ENCODE measurements around the gene CFAP157.

The CFAP157 gene

GRCh38 chr9:127680846-127681245 lies 25.9 kb upstream of the CFAP157 start:
- Histone ChIP-seq H3K36me3 (ENCODE audit: control insufficient read depth, insufficient read depth, low read length) (peaks cover 16% of the 10 kb centered on the region), H3K27me3 (ENCODE audit: control insufficient read depth, insufficient read depth, low read length) (no peaks in the 10 kb centered on the region), H3K4me3 (ENCODE audit: low read length) (no peak overlapping the region), H3K27ac (ENCODE audit: low read depth, low read length) (no peak overlapping the region), H3K4me1 (ENCODE audit: control insufficient read depth, insufficient read depth, low read length) (no peaks in the 10 kb centered on the region), H3K9ac (ENCODE audit: low read length) (no peak overlapping the region)

GRCh38 chr9:127682351-127683136 lies 24.2 kb upstream of the CFAP157 start:
- Histone ChIP-seq H3K27me3 (ENCODE audit: control insufficient read depth, insufficient read depth, low read length) (no peaks in the 10 kb centered on the region), H3K36me3 (ENCODE audit: control insufficient read depth, insufficient read depth, low read length) (peaks cover 12% of the 10 kb centered on the region), H3K4me1 (ENCODE audit: control insufficient read depth, insufficient read depth, low read length) (no peaks in the 10 kb centered on the region), H3K27ac (ENCODE audit: low read depth, low read length) (no peak overlapping the region), H3K4me3 (ENCODE audit: low read length) (no peak overlapping the region), H3K9ac (ENCODE audit: low read length) (no peak overlapping the region)

GRCh38 chr9:127683723-127684122 lies 23.1 kb upstream of the CFAP157 start:
- Histone ChIP-seq H3K36me3 (ENCODE audit: control insufficient read depth, insufficient read depth, low read length) (peaks cover 12% of the 10 kb centered on the region), H3K4me3 (ENCODE audit: low read length) (no peak overlapping the region), H3K27ac (ENCODE audit: low read depth, low read length) (no peak overlapping the region), H3K9ac (ENCODE audit: low read length) (no peak overlapping the region), H3K4me1 (ENCODE audit: control insufficient read depth, insufficient read depth, low read length) (no peaks in the 10 kb centered on the region), H3K27me3 (ENCODE audit: control insufficient read depth, insufficient read depth, low read length) (no peaks in the 10 kb centered on the region)

GRCh38 chr9:127684576-127684975 lies 22.2 kb upstream of the CFAP157 start:
- Histone ChIP-seq H3K27me3 (ENCODE audit: control insufficient read depth, insufficient read depth, low read length) (no peaks in the 10 kb centered on the region), H3K36me3 (ENCODE audit: control insufficient read depth, insufficient read depth, low read length) (peaks cover 12% of the 10 kb centered on the region), H3K9ac (ENCODE audit: low read length) (no peak overlapping the region), H3K4me3 (ENCODE audit: low read length) (no peak overlapping the region), H3K4me1 (ENCODE audit: control insufficient read depth, insufficient read depth, low read length) (no peaks in the 10 kb centered on the region), H3K27ac (ENCODE audit: low read depth, low read length) (no peak overlapping the region)

GRCh38 chr9:127686461-127687393 lies 20.1 kb upstream of the CFAP157 start:
- Histone ChIP-seq H3K4me1 (ENCODE audit: control insufficient read depth, insufficient read depth, low read length) (no peaks in the 10 kb centered on the region), H3K9ac (ENCODE audit: low read length) (no peak overlapping the region), H3K4me3 (ENCODE audit: low read length) (no peak overlapping the region), H3K36me3 (ENCODE audit: control insufficient read depth, insufficient read depth, low read length) (peaks cover 6% of the 10 kb centered on the region), H3K27ac (ENCODE audit: low read depth, low read length) (no peak overlapping the region), H3K27me3 (ENCODE audit: control insufficient read depth, insufficient read depth, low read length) (no peaks in the 10 kb centered on the region)

- no peaks in the 10 kb centered on the region for H3K36me3 ChIP-seq (ENCODE audit: control insufficient read depth, insufficient read depth, low read length)
- H3K4me3 ChIP-seq (ENCODE audit: low read length): no peak overlapping the region
- no peaks in the 10 kb centered on the region for H3K27me3 ChIP-seq (ENCODE audit: control insufficient read depth, insufficient read depth, low read length)
- H3K9ac ChIP-seq (ENCODE audit: low read length): no peak overlapping the region
- H3K4me1 ChIP-seq (ENCODE audit: control insufficient read depth, insufficient read depth, low read length): no peaks in the 10 kb centered on the region
- H3K27ac ChIP-seq (ENCODE audit: low read depth, low read length): no peak overlapping the region
These were observed 17.3 kb upstream of the CFAP157 start for GRCh38 chr9:127689329-127690000.

GRCh38 chr9:127690735-127691134 lies 16.1 kb upstream of the CFAP157 start:
- Histone ChIP-seq H3K36me3 (ENCODE audit: control insufficient read depth, insufficient read depth, low read length) (no peaks in the 10 kb centered on the region), H3K27ac (ENCODE audit: low read depth, low read length) (no peak overlapping the region), H3K4me1 (ENCODE audit: control insufficient read depth, insufficient read depth, low read length) (no peaks in the 10 kb centered on the region), H3K27me3 (ENCODE audit: control insufficient read depth, insufficient read depth, low read length) (no peaks in the 10 kb centered on the region), H3K4me3 (ENCODE audit: low read length) (no peak overlapping the region), H3K9ac (ENCODE audit: low read length) (no peak overlapping the region)

- Histone ChIP-seq H3K9ac (ENCODE audit: low read length) (no peak overlapping the region), H3K4me3 (ENCODE audit: low read length) (no peak overlapping the region), H3K27me3 (ENCODE audit: control insufficient read depth, insufficient read depth, low read length) (no peaks in the 10 kb centered on the region), H3K27ac (ENCODE audit: low read depth, low read length) (no peak overlapping the region), H3K4me1 (ENCODE audit: control insufficient read depth, insufficient read depth, low read length) (no peaks in the 10 kb centered on the region), H3K36me3 (ENCODE audit: control insufficient read depth, insufficient read depth, low read length) (no peaks in the 10 kb centered on the region)
These were observed 14.7 kb upstream of the CFAP157 start for GRCh38 chr9:127692071-127692470.

- H3K27ac ChIP-seq (ENCODE audit: low read depth, low read length): no peak overlapping the region
- H3K27me3 ChIP-seq (ENCODE audit: control insufficient read depth, insufficient read depth, low read length): no peaks in the 10 kb centered on the region
- H3K4me1 ChIP-seq (ENCODE audit: control insufficient read depth, insufficient read depth, low read length): no peaks in the 10 kb centered on the region
- H3K36me3 ChIP-seq (ENCODE audit: control insufficient read depth, insufficient read depth, low read length): no peaks in the 10 kb centered on the region
- no peak overlapping the region for H3K9ac ChIP-seq (ENCODE audit: low read length)
- H3K4me3 ChIP-seq (ENCODE audit: low read length): no peak overlapping the region
These were observed 13.6 kb upstream of the CFAP157 start for GRCh38 chr9:127693143-127693542.

GRCh38 chr9:127693697-127694096 lies 13.1 kb upstream of the CFAP157 start:
- H3K36me3 ChIP-seq (ENCODE audit: control insufficient read depth, insufficient read depth, low read length): no peaks in the 10 kb centered on the region
- H3K4me3 ChIP-seq (ENCODE audit: low read length): no peak overlapping the region
- H3K4me1 ChIP-seq (ENCODE audit: control insufficient read depth, insufficient read depth, low read length): no peaks in the 10 kb centered on the region
- H3K9ac ChIP-seq (ENCODE audit: low read length): no peak overlapping the region
- H3K27me3 ChIP-seq (ENCODE audit: control insufficient read depth, insufficient read depth, low read length): no peaks in the 10 kb centered on the region
- H3K27ac ChIP-seq (ENCODE audit: low read depth, low read length): no peak overlapping the region

GRCh38 chr9:127694890-127695720 lies 11.7 kb upstream of the CFAP157 start:
- no peak overlapping the region for H3K4me3 ChIP-seq (ENCODE audit: low read length)
- H3K27ac ChIP-seq (ENCODE audit: low read depth, low read length): no peak overlapping the region
- no peaks in the 10 kb centered on the region for H3K27me3 ChIP-seq (ENCODE audit: control insufficient read depth, insufficient read depth, low read length)
- no peaks in the 10 kb centered on the region for H3K4me1 ChIP-seq (ENCODE audit: control insufficient read depth, insufficient read depth, low read length)
- H3K36me3 ChIP-seq (ENCODE audit: control insufficient read depth, insufficient read depth, low read length): no peaks in the 10 kb centered on the region
- no peak overlapping the region for H3K9ac ChIP-seq (ENCODE audit: low read length)

Data from rectal smooth muscle tissue (tissue), 1 donor.